Mesothelial cell of epicardium (in vitro differentiated cells): Measurements from ENCODE around the gene TXNL1. TPM values are rescaled to one million over a fixed set of nuclear protein-coding genes. Genes with fewer than 3 reads are reported as not detected.
A peak's percentile ranks its signal among the peaks of the same experiment; 100 is the strongest.

Source experiments
- DNase-seq, 2 experiments: peaks; one replicate each; pipeline ENCODE4 v3.0.0; 2021; ENCODE audit warnings: low spot score in 2 of 2; ENCODE audit not compliant: unreplicated experiment in 2 of 2
- H3K27ac Mint-ChIP-seq: 2 replicates; pipeline ENCODE4 v1.8.0; 2021; ENCODE audit warnings: mixed read lengths
- H3K27me3 Mint-ChIP-seq: 2 replicates; pipeline ENCODE4 v1.8.0; 2021; ENCODE audit warnings: low read depth, mixed read lengths
- H3K36me3 Mint-ChIP-seq: 2 replicates; pipeline ENCODE4 v1.8.0; 2021; ENCODE audit warnings: mixed read lengths
- H3K4me1 Mint-ChIP-seq: 2 replicates; pipeline ENCODE4 v1.8.0; 2021; ENCODE audit warnings: mixed read lengths
- H3K4me3 Mint-ChIP-seq: 2 replicates; pipeline ENCODE4 v1.8.0; 2021; ENCODE audit warnings: mild to moderate bottlenecking, moderate library complexity, mixed read lengths
- H3K9me3 Mint-ChIP-seq: 2 replicates; pipeline ENCODE4 v1.8.0; 2021; ENCODE audit warnings: mixed read lengths
- CTCF ChIP-seq: fragments of 200-600 bp; sonication (generic); IDR thresholded peaks from one replicate; pipeline ENCODE4 v1.5.0; 2021; ENCODE audit warnings: antibody characterized with exemption; ENCODE audit not compliant: unreplicated experiment
- total RNA-seq: library from RNA; stranded (reverse); gene quantifications from 3 replicates; pipeline ENCODE4 v1.2.1, GENCODE V29; 2021

TXNL1 gene
- total RNA-seq, 1 donor from 2014 or later, result 76.9 TPM

- peaks cover 8% of the 10 kb centered on the region for H3K9me3 Mint-ChIP-seq
- H3K36me3 Mint-ChIP-seq, result no peaks in the 10 kb centered on the region
- no peak for DNase-seq
- H3K4me3 Mint-ChIP-seq, result no peak overlapping the region
- H3K4me1 Mint-ChIP-seq, result peaks cover 14% of the 10 kb centered on the region
- H3K27ac Mint-ChIP-seq, result no peak overlapping the region
- TF ChIP-seq CTCF, result no peak
- H3K27me3 Mint-ChIP-seq, result no peaks in the 10 kb centered on the region
These were observed 3.4 kb upstream of the TXNL1 start for GRCh38 chr18:56641714-56642337.

- Mint-ChIP-seq H3K9me3 (peaks cover 8% of the 10 kb centered on the region), H3K36me3 (peaks cover 3% of the 10 kb centered on the region), H3K27ac (peak overlapping the region; percentile 100), H3K27me3 (no peaks in the 10 kb centered on the region), H3K4me3 (peak overlapping the region; percentile 98), H3K4me1 (peaks cover 32% of the 10 kb centered on the region)
- no peak for TF ChIP-seq CTCF
- no peak for DNase-seq
These were observed 1.2 kb upstream of the TXNL1 start for GRCh38 chr18:56639571-56639970.

GRCh38 chr18:56639104-56639381 is 651 bp upstream of the TXNL1 start:
- Mint-ChIP-seq H3K4me1 (peaks cover 32% of the 10 kb centered on the region), H3K4me3 (peak overlapping the region; percentile 98), H3K9me3 (peaks cover 8% of the 10 kb centered on the region), H3K27ac (peak overlapping the region; percentile 100), H3K27me3 (no peaks in the 10 kb centered on the region), H3K36me3 (peaks cover 6% of the 10 kb centered on the region)
- TF ChIP-seq CTCF, result no peak
- DNase-seq, result no peak

GRCh38 chr18:56637711-56638231 is 621 bp downstream of the TXNL1 start:
- peaks cover 32% of the 10 kb centered on the region for H3K4me1 Mint-ChIP-seq
- H3K27ac Mint-ChIP-seq, result peak overlapping the region; percentile 100
- H3K27me3 Mint-ChIP-seq, result no peaks in the 10 kb centered on the region
- peak overlapping the region; percentile 98 for H3K4me3 Mint-ChIP-seq
- TF ChIP-seq CTCF, result no peak
- peaks cover 8% of the 10 kb centered on the region for H3K9me3 Mint-ChIP-seq
- H3K36me3 Mint-ChIP-seq, result peaks cover 10% of the 10 kb centered on the region
- no peak for DNase-seq

GRCh38 chr18:56637176-56637575 is 1.2 kb downstream of the TXNL1 start:
- Mint-ChIP-seq H3K27ac (peak overlapping the region; percentile 100), H3K36me3 (peaks cover 13% of the 10 kb centered on the region), H3K4me3 (peak overlapping the region; percentile 98), H3K4me1 (peaks cover 32% of the 10 kb centered on the region), H3K27me3 (no peaks in the 10 kb centered on the region), H3K9me3 (peaks cover 8% of the 10 kb centered on the region)
- no peak for TF ChIP-seq CTCF
- no peak for DNase-seq
